SW480 (cell line): ENCODE results near the gene TRAK1.
"Not testable (repeated sequence)": the region's sequence is repeated elsewhere in the genome, so short reads cannot be mapped to it uniquely, and the experiment has no call there.

Source experiments
- DNase-seq: peaks from one replicate; pipeline ENCODE4 v3.0.0-alpha.2; 2016; ENCODE audit warnings: low spot score

Gene TRAK1, protein sequence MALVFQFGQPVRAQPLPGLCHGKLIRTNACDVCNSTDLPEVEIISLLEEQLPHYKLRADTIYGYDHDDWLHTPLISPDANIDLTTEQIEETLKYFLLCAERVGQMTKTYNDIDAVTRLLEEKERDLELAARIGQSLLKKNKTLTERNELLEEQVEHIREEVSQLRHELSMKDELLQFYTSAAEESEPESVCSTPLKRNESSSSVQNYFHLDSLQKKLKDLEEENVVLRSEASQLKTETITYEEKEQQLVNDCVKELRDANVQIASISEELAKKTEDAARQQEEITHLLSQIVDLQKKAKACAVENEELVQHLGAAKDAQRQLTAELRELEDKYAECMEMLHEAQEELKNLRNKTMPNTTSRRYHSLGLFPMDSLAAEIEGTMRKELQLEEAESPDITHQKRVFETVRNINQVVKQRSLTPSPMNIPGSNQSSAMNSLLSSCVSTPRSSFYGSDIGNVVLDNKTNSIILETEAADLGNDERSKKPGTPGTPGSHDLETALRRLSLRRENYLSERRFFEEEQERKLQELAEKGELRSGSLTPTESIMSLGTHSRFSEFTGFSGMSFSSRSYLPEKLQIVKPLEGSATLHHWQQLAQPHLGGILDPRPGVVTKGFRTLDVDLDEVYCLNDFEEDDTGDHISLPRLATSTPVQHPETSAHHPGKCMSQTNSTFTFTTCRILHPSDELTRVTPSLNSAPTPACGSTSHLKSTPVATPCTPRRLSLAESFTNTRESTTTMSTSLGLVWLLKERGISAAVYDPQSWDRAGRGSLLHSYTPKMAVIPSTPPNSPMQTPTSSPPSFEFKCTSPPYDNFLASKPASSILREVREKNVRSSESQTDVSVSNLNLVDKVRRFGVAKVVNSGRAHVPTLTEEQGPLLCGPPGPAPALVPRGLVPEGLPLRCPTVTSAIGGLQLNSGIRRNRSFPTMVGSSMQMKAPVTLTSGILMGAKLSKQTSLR

DNA sequence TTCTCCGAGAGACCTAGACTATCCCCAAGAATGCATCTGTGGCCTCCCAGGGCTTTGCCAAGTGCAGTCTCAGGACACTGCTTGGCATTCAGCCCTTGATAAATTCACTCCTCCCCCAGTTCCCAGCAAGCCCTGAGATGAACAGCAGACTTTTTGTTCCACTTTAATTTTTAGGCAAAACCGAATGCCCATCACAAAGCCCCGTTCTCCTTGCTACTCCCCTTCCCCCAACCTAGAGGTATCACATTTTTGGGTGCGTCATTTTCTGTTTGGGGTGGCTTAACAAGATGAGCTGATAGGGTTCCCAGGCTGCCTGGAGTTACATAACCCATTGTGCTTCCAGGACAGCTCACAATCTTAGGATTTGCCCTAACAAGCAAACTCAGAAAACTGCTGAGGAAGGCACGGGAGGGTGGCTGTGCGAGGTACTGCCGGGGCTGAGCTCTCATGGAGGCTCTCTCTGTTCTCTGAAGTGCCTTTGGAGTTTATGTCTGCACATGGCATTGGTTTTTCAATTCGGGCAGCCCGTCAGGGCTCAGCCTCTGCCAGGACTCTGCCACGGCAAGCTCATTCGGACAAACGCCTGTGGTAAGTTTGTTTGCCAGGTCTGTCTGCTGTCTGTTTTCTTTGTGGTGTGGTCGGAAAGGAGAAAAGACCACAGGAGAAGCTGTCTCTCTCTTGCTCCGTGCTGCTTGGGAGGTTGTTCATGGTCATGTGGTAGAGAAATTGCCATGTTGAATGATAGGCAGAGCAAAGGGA, at the start of gene TRAK1:
Gene TRAK1, plus strand, starts transcription at position 385 of the 759 bp plus-strand sequence. Its CDS starts 113 bp downstream, at position 498.
- no peak for DNase-seq

DNA sequence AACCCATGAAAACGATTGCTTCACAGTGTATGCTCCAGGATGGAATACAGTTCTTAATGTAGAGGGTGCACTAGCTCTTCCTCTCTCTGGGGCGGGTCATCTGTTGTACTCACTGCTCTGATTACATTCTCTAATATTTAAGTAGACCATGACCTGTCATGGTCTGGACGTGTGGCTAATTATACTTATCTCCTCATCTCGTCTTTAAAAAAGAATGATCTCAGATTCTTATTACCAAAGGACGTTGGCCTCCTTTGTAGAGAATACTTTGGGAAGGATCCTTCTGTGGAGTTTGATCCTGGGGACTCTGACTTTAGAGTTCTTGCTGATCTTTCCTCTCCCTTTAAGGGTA, 48.4 kb upstream of the TRAK1 start:
- DNase-seq: no peak

DNA sequence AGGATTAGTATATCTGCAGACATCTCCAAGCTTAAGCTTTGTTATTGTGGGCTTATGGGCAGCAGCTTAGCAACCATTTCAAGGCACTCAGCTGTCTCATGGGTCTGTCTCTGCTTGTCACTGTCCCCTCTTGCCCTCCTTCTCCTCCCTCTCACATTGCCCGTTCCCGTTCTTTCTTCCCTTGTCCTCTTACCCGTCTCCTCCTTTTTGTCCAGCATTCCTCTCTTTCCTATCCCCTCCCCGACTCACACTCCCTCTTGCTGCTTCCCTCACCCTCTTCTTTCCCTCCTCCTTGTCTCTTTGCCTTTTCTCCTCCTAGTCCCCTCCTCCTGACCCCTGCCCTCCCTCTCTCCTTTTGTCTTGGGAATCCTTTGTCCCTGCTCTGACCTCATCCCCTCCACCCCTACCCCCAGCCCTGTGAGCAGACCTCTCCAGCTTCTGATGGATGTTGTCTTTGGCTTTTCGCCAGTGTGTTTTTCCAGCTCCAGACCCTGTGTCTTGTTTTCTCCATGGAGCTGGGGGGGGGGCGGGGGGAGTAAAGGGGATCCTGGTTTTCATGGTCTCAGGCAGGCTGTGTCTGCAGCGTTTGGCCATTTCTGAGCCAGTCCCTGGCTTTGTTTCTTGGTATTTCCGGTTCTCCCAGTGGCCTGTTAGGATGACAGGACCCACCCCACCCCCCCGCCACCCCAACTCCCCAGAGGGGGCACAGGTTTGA, 47.9 kb upstream of the TRAK1 start:
- DNase-seq: no peak

DNA sequence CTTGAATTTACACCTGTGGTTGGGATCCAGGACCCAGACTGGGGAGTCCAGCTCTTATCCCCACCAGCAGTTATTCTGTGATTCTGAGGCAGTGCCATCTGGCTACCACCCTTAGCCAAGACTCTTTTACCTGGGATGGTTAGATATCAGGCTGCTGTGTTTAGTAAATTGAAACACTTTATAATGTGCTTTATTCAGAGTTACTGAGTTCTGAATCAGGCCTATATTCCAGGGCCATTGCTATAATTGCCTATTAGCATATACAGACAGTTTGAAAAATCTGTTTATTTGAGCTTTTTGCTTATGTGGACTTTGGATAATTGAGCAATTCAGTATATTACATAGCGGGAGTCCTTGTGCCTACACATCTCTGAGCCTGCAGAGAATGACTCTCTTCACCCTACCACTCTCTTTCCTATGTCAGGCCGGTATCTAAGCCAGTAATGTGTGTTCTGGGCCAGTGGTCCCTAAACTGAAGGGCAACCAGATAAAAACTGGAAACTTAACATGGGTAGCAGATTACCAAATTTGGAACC, 45.4 kb upstream of the TRAK1 start:
- no peak for DNase-seq

DNA sequence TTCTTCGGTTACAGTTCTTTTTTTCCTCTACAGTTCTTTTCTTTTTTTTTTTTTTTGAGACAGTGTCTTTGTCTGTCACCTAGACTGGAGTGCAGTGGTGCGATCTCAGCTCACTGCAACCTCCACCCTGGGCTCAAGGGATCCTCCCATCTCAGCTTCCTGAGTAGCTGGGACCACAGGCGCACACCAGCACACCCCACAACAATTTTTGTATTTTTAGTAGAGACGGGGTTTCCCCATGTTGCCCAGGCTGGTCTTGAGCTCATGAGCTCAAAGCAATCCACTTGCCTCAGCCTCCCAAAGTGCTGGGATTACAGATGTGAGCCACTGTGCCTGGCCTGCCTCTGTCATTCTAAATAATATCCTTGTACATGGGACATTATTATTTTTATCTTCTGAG, 42.6 kb upstream of the TRAK1 start:
- DNase-seq: not testable (repeated sequence)

DNA sequence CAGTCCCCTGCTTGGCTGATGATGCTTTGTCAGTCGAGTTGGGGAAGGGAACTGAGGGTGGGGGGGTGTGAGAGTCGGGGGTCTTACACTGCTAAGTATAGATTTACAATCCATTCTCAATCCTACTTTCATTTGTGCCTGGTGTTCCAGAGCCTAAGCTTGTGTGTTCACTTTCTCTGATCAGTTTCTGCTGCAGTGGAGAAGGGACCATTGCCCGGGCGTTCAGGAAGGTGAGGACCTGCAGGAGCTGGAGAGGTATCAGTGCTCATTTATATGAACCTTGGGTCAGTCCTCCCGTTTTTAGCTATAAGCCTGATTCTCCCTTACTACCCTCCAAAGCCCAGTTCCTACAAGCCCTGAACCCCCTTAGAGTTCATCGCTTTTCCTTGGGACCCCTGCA, 41.0 kb upstream of the TRAK1 start:
- no peak for DNase-seq

DNA sequence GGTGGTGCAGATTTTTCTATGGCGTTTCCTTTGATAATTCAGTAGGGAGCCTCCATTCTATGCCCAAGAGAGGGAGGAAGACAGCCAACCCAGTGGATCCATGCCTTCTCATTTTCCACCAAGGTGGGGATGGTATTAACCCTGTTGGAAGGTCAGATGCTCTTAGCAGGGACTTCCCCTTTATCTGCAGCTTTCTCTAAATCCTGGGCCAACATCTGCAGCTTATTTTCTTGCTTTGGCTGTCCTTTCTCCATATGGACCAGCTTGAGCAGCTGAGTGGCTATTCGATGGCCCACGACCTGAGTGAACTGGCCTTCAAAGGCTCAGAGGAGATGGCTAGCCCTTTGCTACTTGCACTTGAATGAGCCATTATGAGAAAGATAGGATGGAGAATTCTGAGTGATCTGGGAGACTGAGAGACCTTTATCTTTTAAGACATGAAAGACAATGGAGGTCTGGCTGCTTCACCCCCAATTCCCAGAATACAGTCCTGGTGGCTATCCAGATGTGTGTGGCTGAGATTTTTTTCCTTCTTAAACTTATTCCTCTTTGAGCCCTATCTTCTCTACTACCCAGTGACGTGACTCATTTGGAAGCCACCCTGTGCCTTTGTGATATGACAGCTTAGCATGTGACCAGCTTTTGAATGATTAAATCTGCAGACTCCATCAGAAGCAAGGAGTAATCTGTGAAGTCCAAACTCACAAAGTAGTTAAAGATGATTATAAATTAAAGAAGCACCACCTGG, 39.6 kb upstream of the TRAK1 start:
- no peak for DNase-seq

DNA sequence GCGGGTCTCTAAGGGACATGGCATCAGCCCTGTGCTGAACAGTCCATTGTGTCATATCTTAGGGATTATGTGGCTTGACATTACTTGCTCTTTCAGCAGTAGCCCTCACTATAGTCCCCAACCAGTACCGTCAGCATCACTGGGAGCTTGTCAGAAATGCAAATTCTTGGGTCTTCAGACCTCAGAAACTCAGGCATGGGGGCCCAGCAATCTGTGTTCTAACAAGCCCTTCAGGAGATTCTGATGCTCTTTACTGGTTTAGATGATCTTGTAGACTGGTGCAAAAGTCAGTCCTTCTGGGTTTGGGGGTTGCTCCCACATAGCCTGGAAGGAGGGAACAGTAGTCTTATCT, 39.0 kb upstream of the TRAK1 start:
- DNase-seq: no peak

DNA sequence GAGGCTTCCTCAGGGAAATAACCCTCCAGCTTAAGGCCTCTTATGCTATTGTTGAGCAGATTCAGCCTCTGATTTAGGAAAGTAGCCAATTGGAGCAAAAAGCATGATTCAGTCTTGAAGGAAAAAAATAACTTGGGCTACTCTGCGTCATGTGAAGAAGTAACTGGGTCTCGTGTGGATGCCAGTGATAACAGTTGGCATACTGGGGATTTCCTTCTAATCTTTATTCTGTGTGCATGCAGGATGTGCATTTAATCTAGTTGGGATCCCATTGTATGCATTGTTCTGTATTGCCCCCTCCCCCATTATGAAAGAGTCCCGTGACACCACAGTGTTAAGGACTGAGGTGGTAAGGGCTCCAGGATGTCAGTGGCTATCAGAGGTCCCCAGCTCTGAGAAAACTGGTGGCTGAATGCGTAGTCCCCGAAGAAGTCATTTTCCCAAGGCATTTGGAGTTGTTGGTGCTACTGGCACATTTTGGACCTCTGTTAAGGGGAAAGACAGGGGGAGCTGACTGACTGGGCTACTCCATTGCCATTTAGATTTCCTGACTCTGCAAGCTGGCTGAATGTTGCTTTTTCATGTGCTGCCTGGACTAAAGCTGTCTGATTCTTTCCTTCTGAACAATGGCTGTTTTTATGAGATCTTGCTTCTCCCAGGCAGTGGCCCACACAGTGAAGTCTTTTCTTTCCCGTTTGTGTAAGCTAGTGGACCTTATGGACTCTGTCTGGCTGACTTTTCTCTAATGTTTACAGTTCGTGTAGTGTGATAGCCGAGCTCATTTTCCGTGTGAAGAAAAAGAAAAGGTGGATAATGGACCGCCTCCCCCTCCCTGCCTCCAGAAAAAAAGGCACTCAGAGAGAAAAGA, 38.4 kb upstream of the TRAK1 start:
- no peak for DNase-seq

DNA sequence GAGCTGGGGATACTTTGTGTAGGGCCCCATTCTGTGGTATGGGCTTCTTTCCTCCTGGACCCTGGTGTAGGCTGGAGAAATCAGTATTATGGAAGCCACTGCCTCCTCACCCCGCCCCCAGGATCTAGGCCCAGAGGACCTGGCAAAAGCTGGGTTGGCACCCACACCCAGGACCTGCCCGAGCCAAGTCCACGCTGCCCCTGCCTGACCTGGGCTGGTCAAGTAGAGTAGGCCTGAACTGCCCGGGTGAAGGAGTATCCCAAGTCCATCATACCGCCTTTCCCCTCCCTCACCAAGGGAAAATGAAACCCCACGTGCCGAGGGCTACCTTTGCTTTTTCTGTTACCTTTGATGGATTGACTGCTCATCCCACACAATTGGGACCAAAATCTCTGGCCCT, 37.7 kb upstream of the TRAK1 start:
- DNase-seq: no peak

DNA sequence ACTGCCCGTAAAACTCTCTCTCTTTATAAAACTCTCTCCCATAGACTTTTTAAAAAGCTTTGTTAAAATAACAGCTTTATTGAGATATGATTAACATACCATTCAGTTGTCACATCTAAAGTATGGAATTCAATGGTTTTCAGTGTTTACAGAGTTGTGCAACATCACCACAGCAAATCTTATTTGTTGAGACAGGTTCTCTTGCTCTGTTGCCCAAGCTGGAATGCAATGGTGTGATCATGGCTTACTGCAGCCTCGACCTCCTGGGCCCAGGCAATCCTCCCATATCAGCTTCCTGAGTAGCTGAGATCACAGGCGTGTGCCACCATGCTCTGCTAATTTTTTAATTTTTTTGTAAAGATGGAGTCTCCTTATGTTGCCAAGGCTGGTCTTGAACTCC, 35.9 kb upstream of the TRAK1 start:
- DNase-seq: no peak

DNA sequence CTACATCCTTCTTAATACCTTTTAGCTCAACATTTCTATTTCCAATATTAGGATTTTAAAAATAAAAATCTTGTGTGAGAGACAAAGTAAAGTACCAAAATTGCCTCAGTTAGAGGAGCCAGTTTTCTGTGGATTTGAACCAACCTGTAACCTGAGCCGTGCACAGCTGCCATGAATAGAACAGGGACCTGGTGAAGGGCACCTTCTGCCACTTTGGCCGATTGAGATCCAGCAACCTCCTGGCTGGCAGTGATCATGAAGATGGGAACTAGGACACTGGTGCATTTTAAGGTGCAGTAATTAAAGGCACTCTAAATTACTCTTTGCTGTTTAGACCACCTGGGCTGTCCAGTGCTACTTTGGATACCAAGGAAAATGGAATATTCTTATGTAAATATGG, 34.3 kb upstream of the TRAK1 start:
- DNase-seq: no peak

DNA sequence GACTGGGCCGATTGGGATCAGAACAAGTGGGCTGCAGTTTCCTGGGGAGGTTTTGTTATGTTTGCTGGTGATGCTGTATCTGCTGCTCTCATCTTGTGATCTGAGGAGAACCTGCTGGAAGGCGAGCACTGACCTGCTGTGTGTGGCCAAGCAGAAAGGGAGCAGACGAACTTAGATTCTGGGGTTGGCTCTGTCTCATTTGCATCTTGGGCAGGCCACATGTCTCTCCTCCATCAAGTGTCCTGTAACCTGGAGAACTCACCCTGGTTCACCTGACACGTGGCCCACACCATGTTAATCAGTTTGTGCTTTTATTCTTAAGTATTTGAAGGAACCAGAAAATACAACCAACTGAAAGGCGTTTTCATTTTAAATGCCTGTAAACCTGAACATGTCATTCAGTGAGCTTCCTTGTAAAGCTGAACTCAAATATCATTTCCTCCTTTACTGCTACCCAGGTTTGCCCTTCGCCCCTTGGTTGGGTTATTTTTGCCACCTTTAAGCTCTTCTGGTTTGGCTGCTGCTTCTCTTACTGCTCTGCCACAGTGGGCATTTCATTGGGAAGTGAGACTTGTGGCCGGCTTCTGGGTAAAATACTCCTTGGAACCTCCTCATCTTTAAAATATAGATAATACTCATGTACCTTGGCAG, 33.5 kb upstream of the TRAK1 start:
- DNase-seq: no peak

DNA sequence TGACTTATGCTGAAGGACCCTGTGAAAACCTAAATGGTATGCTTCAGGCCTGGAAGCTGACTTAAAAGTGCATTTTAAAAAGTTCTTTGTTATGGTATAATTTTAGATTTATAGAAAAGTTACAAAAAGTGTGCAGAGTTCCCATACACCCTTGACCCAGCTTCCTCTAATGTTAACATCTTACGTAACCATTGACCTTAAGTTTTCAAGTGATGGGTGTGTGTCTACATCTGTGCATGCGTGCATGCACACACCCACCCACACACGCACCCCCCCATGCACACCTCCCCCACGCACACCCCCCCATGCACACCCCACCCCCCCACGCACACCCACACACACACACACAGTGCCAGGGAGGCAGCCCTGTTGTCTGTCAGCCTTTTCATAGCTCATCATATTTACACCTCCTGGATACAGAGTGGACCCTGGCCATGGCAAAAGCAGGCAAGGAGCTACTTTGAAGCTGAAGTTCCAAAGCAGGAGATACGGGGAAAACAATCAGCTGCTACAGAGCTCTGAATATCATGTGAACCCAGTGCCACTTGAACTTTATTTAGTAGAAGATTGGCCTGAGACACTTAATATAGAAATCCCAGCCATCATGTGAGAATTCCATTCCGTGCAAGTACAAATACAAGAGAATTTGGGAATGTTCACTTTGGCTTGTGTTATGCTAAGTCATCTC, 30.0 kb upstream of the TRAK1 start:
- DNase-seq: no peak

DNA sequence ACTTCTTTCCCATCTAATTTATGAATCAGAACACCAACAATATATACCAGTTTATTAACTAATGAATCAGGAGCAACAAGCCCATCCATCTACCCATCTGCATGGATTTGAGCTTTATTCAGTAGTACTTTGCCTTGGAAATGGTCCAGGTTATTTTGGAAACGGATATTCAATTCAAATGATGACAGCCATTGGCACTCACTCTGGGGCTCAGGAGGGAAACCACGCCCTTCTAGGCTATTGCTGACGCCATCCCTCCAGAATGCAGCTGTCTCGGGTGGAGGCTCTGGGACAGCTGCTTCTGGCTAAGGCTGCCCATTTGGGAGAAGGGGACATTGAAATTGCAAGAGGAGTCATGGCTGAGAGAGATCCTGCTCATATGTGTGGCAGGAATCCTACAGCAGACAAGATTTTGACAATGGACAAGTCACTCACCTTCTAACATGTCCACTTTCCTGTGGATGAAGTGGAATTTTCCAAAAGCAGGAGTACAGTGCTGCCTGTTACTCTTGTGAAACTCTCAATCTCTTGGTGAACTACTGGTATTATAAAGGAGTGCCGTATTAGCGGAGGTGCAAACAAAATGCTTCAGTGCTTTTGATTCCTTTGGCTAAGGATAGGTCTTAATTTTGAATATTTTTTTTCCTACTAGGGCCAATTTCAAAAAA, 29.3 kb upstream of the TRAK1 start:
- peak; percentile 82 for DNase-seq

DNA sequence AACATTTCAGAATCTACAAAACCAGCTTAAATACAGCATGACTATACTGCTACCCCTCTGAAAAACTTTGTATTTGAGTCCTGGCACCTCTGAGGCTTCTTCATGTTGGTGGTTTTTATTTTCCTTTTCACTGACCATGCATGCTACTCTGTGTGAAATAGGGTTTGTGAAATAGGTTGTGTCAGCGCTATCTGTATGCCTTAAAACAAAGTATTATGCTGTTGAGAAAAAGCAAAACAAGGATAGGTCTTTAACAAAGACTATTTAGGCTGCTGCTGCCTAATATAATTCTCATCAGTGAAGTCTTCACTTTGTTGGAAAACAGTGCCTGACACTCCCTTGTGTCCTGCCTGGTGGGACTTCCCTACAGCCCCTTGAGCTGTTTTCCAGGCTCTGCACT, 28.7 kb upstream of the TRAK1 start:
- DNase-seq: no peak

DNA sequence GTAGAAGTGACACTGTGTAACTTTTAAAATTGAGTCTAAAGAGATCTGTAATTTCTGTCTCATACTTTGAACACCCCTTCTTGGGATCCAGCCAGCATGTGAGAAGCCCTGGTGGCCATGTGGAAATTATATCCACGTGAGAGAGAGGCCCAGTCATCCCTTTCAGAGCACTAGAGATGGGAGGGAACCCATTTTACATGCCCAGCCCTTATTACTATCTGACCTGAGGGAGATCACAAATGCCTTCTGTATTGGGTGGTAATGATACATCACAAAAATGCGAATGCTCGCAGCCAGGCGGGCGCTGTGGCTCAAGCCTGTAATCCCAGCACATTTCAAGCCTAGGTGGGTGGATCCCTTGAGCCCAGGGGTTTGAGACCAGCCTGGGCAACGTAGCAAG, 27.3 kb upstream of the TRAK1 start:
- no peak for DNase-seq

DNA sequence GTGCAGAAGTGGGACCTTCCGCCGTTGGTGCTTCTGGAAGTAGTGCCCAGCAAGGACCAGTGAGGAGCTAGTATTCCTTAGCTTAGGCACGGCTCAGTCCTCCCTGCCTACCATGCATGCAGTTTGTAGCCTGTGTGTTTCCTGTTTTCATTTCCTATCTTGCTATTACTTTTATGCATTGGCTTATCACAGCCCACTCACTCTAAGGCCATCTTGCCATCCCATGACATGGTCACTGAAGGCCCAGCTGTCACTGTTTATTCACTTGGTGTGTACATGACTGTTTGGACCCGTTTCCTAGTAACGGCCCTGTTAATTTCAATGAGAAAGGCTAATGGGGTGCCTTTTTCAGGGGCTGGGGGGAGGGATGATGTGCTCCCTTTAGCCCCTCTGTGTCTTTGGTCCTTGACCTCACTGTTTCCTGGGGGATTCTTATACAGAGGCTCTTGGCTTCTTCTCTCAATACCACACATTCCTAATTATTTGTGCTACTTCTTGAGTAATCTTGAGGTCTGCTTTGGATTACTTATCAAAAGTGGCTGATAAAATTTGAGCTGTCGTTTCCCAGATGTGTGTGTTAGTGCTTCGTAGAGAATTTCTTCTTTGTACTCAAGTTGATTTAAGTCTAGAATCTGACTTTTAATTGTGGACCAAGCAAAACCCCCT, 24.5 kb upstream of the TRAK1 start:
- no peak for DNase-seq
